ENCODE data around the gene NXPH3. TPM values are rescaled to one million over a fixed set of nuclear protein-coding genes. Genes with fewer than 3 reads are reported as not detected.

Gene NXPH3
- total and polyA plus RNA-seq, 10 of the 15 experiments (the other 5 are each of a cell fraction or from before 2014, with no cell fraction given) = 0.08 to 0.35 (median 0.12) TPM; not detected in 2

DNA sequence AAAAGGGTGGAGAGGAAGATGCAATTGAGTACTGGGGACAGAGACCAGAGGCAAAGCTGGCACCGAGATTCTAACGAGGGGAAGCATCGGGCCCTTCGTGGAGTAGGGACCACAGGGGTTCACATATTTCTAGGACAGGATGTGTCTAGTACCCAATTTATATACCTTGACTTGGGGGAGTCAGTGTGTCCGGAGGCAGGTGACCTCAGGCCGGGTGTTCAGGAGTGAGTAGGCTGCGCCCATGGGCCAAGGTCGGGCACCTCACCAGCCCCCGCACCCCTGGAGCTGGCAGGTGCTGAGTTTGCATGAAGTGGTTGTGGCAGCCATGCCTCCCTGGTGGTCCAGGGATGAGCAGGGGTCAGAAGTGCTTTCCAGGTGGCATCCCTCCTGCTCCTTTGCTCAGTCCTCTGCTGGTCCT, 8.6 kb upstream of the NXPH3 start:
- SMC1A ChIA-PET (ENCODE audit: uncharacterized antibody, unreplicated experiment) = interaction anchor here (0.7 to 8.5 kb wide), 6 partner anchors 9 to 429 kb away, joined by 3 to 121 read pairs (median 8); no protein-coding TSS in a partner anchor
- FAIRE-seq = no peak
- no peaks in the 10 kb centered on the region for H3K79me2 ChIP-seq (ENCODE audit: control insufficient read depth, insufficient read depth, low read length)
- no peaks in the 10 kb centered on the region for H4K20me1 ChIP-seq (ENCODE audit: control insufficient read depth, insufficient read depth)
- TF ChIP-seq HCFC1 (IDR thresholded peaks at IDR 0.05; ENCODE audit: low read length) = no peak
- TF ChIP-seq SPI1 (IDR thresholded peaks at IDR 0.05; ENCODE audit: borderline replicate concordance, insufficient read depth, low read depth, low read length) = no peak
- TF ChIP-seq POU2F2 (IDR thresholded peaks at IDR 0.05; ENCODE audit: borderline replicate concordance, low read depth, low read length) = no peak
- no peak for TF ChIP-seq NFIC (IDR thresholded peaks at IDR 0.05; ENCODE audit: low read depth, low read length)
- no peak for TF ChIP-seq TCF7 (IDR thresholded peaks at IDR 0.05; ENCODE audit: borderline replicate concordance)
- TF ChIP-seq ZNF274 (IDR thresholded peaks at IDR 0.05; ENCODE audit: insufficient read depth, insufficient read length) = no peak
- TF ChIP-seq TARDBP (IDR thresholded peaks at IDR 0.05; ENCODE audit: borderline replicate concordance) = no peak
- no peak for TF ChIP-seq CHD2 (IDR thresholded peaks at IDR 0.05; ENCODE audit: borderline replicate concordance, low read depth, low read length)
- no peak for TF ChIP-seq BRCA1 (IDR thresholded peaks at IDR 0.05; ENCODE audit: low read depth, low read length)
- TF ChIP-seq KAT2A (conservative IDR thresholded peaks at IDR 0.05; ENCODE audit: control insufficient read depth, low read depth, low read length) = no peak
- TF ChIP-seq RFX5 (IDR thresholded peaks at IDR 0.05; ENCODE audit: low read depth, low read length) = no peak
- no peak for TF ChIP-seq EP300 (IDR thresholded peaks at IDR 0.05; ENCODE audit: borderline replicate concordance in 1 of 2, control insufficient read depth in 1 of 2, low read depth in 2 of 2, low read length in 2 of 2)
- no peak for TF ChIP-seq JUND (IDR thresholded peaks at IDR 0.05; ENCODE audit: low read depth, low read length)
- TF ChIP-seq CHD1 (IDR thresholded peaks at IDR 0.05; ENCODE audit: low read depth, low read length) = no peak
- no peak for TF ChIP-seq MYB (IDR thresholded peaks at IDR 0.05; ENCODE audit: borderline replicate concordance, low read depth, low read length)
- no peak for TF ChIP-seq NFYA (IDR thresholded peaks at IDR 0.05; ENCODE audit: borderline replicate concordance, low read depth, low read length)
- TF ChIP-seq SUZ12 (IDR thresholded peaks at IDR 0.05; ENCODE audit: unreplicated experiment) = no peak
- no peaks in the 10 kb centered on the region for H3K36me3 ChIP-seq (ENCODE audit: control insufficient read depth in 2 of 2, insufficient read depth in 2 of 2, low read length in 1 of 2)
- BruUV-seq (replicated peaks) = no TSS peak
- no peak overlapping the region for H3K4me3 ChIP-seq
- no peak overlapping the region for H3K27ac ChIP-seq (ENCODE audit: control insufficient read depth, insufficient read depth)
- no peak for ATAC-seq
- no peaks in the 10 kb centered on the region for H3K9me3 ChIP-seq (replicated peaks; ENCODE audit: control insufficient read depth, insufficient read depth, low read length)
- H2AFZ ChIP-seq (ENCODE audit: control insufficient read depth, low read depth, low read length) = no peak overlapping the region
- no peak overlapping the region for H3K4me2 ChIP-seq (ENCODE audit: control insufficient read depth, insufficient read depth)
- intact Hi-C loops (cut with micrococcal nuclease; ENCODE audit: unreplicated experiment) = loop anchor here (5.0 kb wide), 2 partner anchors 215 to 285 kb away; no protein-coding TSS in a partner anchor
- POLR2A ChIA-PET = interaction anchor here (1.4 kb wide), 1 partner anchor 129 kb away, joined by 4 read pairs; no protein-coding TSS in a partner anchor
- 20% methylated on average over 9 of the region's 9 CpGs for whole genome bisulfite sequencing (ENCODE audit: insufficient coverage, insufficient replicate concordance, low lambda C conversion rate, missing lambda C conversion rate)
- DNase-seq (ENCODE audit: low read depth, low spot score) = no peak
- H3K27me3 ChIP-seq (replicated peaks in 1 of 2; ENCODE audit: control insufficient read depth in 2 of 2, insufficient read depth in 2 of 2, low read length in 1 of 2) = no peaks in the 10 kb centered on the region; a peak in 2 of 4 replicates
- in situ Hi-C loops (cut with MboI) = loop anchor here (10.0 kb wide), 1 partner anchor 278 kb away; the partner anchor contains the start of gene TAC4
- no peak overlapping the region for H3K9ac ChIP-seq (ENCODE audit: control insufficient read depth, insufficient read depth, low read length)
- peaks cover 13% of the 10 kb centered on the region for H3K4me1 ChIP-seq (ENCODE audit: control insufficient read depth, insufficient read depth, low read length)
- RAD21 ChIA-PET (ENCODE audit: unreplicated experiment) = interaction anchor here (0.7 to 1.9 kb wide), 12 partner anchors 9 to 431 kb away, joined by 3 to 12 read pairs (median 4); partner anchors contain the start of gene SLC35B1
- CTCF ChIA-PET = interaction anchor here (0.6 to 17.8 kb wide), 21 partner anchors 10 to 825 kb away, joined by 3 to 483 read pairs (median 4); partner anchors contain the start of gene SLC35B1

Data from GM12878 (cell line).